Ascending aorta (tissue), 2 donors: ENCODE measurements around the gene KLC1. TPM values are rescaled to one million over a fixed set of nuclear protein-coding genes. Genes with fewer than 3 reads are reported as not detected.
A peak's percentile ranks its signal among the peaks of the same experiment; 100 is the strongest.

Experiments
- DNase-seq, 2 donors: peaks; one replicate each; pipeline ENCODE4 v3.0.0-alpha.2; 2019; ENCODE audit warnings: low spot score in 2 of 2
- H3K27ac ChIP-seq, 2 donors: fragments of 200-600 bp; sonication (generic); one replicate each; pipeline ENCODE4 v1.5.1; 2016 to 2017; ENCODE audit warnings: mild to moderate bottlenecking in 1 of 2
- H3K27me3 ChIP-seq: fragments of 200-600 bp; sonication (generic); one replicate; pipeline ENCODE4 v1.5.1; 2017
- H3K36me3 ChIP-seq, 2 donors: fragments of 200-600 bp; sonication (generic); one replicate each; pipeline ENCODE4 v1.5.1; 2016
- H3K4me1 ChIP-seq, 2 donors: fragments of 200-600 bp; sonication (generic); one replicate each; pipeline ENCODE4 v1.5.1; 2016 to 2017; ENCODE audit warnings: mild to moderate bottlenecking in 1 of 2
- H3K4me3 ChIP-seq, 2 donors: fragments of 200-600 bp; sonication (generic); one replicate each; pipeline ENCODE4 v1.5.1; 2016 to 2017; ENCODE audit warnings: mild to moderate bottlenecking in 1 of 2
- H3K9me3 ChIP-seq, 2 donors: fragments of 200-600 bp; sonication (generic); one replicate each; pipeline ENCODE4 v1.5.1; 2016
- CTCF ChIP-seq, 3 experiments: fragments of 200-600 bp in 2 of 3; fragments of 450-650 bp in 1 of 3; sonication (generic) in 2 of 3; IDR thresholded peaks; one replicate each; pipeline ENCODE4 v1.5.1; 2016 to 2019; ENCODE audit warnings: antibody characterized with exemption in 3 of 3, mild to moderate bottlenecking in 1 of 3, moderate library complexity in 1 of 3
- intact Hi-C: fragments of 100-400 bp; cut with DNase I; formaldehyde crosslinking; loops from one replicate; pipeline ENCODE4 v1.15.1; 2023
- total RNA-seq: library from RNA; depleted of rRNA; stranded (reverse); fragments of >200 nt; gene quantifications from one replicate; pipeline ENCODE4 v1.1.0, GENCODE V29; 2016

The KLC1 gene
- total RNA-seq, 1 donor from 2014 or later = 302 TPM

GRCh38 chr14:103740991-103741689 lies 112.1 kb downstream of the KLC1 start:
- Histone ChIP-seq H3K4me3 (no peak overlapping the region), H3K4me1 (peaks cover 11 to 17% of the 10 kb centered on the region in 2 donors), H3K9me3 (no peaks in the 10 kb centered on the region), H3K36me3 (peaks cover 10 to 19% of the 10 kb centered on the region in 2 donors), H3K27ac (no peak overlapping the region), H3K27me3 (no peaks in the 10 kb centered on the region)
- no peak for TF ChIP-seq CTCF (IDR thresholded peaks at IDR 0.05)
- intact Hi-C loops = no loop called here
- peak in 1 of 2 donors; percentile 56 for DNase-seq

GRCh38 chr14:103741876-103742275 lies 112.9 kb downstream of the KLC1 start:
- TF ChIP-seq CTCF (IDR thresholded peaks at IDR 0.05) = no peak
- Histone ChIP-seq H3K9me3 (no peaks in the 10 kb centered on the region), H3K27me3 (no peaks in the 10 kb centered on the region), H3K4me1 (peaks cover 4 to 10% of the 10 kb centered on the region in 2 donors), H3K4me3 (no peak overlapping the region), H3K27ac (no peak overlapping the region), H3K36me3 (peaks cover 10 to 19% of the 10 kb centered on the region in 2 donors)
- DNase-seq = peak in 1 of 2 donors; percentile 62
- intact Hi-C loops = no loop called here

DNA sequence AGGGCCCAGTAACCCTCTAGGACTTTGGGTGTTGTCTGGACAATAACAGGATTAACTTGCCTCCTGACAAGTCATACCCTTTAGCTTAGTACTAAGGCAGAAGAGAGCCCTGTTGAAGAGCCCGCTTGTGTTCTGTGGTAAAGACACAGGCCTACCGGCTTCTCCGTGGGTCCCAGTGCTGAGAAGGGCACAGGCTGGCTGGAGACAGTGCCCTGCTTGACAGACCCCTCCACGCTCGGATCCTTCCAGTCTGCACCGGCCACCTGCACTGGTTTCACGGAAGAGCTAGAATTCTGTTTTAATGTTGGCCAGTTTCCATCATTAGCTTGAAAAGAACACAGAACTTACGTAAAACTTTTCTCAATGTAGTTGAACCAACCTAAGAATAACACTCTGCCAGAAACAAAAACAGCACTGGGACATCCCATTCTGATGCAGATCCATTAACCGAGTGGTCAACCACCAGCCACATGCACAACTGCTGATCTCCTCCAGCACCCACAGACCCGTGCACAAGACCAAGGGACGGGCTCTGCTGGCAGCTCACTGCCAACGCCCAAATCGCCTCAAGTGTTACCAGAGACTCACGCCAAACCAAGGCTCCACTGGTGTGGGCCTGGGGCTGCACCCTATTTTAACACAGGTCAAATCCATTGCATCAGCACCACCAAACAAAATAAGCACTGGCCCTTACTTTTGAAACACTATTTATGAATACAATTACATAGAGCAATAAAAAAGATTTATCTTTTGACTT lies 113.7 kb downstream of the KLC1 start:
- TF ChIP-seq CTCF (IDR thresholded peaks at IDR 0.05) = no peak
- no peaks in the 10 kb centered on the region for H3K27me3 ChIP-seq
- intact Hi-C loops = no loop called here
- no peaks in the 10 kb centered on the region for H3K9me3 ChIP-seq
- H3K27ac ChIP-seq = no peak overlapping the region
- peak in 1 of 2 donors; percentile 58 for DNase-seq
- peaks cover 1 to 2% of the 10 kb centered on the region in 2 donors for H3K4me1 ChIP-seq
- peaks cover 10 to 19% of the 10 kb centered on the region in 2 donors for H3K36me3 ChIP-seq
- H3K4me3 ChIP-seq = no peak overlapping the region

DNA sequence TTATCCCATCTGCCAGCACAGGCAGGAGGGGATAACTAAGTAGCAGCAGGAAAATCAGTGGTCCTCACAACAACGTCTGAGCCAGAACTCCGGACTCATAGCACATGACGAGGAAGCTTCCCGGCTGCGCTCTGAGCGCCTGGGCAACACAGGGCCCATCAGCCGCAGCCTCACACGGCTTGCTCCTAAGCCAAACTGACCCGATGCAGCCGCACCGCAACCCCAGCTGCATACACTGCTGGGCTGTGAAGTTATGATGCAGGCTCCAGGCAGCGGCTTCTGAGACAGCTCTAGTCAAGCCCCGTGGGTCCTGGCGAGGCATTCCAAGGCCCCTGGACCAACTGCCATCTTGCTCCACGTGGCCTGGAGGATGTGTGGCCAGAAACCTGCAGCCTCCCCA lies 114.7 kb downstream of the KLC1 start:
- intact Hi-C loops = no loop called here
- Histone ChIP-seq H3K27me3 (no peaks in the 10 kb centered on the region), H3K36me3 (peaks cover 10 to 19% of the 10 kb centered on the region in 2 donors), H3K4me3 (no peak overlapping the region), H3K27ac (no peak overlapping the region), H3K4me1 (no peaks in the 10 kb centered on the region), H3K9me3 (no peaks in the 10 kb centered on the region)
- TF ChIP-seq CTCF (IDR thresholded peaks at IDR 0.05) = no peak
- DNase-seq = peak in 1 of 2 donors; percentile 56

GRCh38 chr14:103744621-103745395 lies 115.8 kb downstream of the KLC1 start:
- Histone ChIP-seq H3K4me1 (no peaks in the 10 kb centered on the region), H3K9me3 (no peaks in the 10 kb centered on the region), H3K4me3 (no peak overlapping the region), H3K27me3 (no peaks in the 10 kb centered on the region), H3K36me3 (peaks cover 15 to 22% of the 10 kb centered on the region in 2 donors), H3K27ac (no peak overlapping the region)
- intact Hi-C loops = no loop called here
- DNase-seq = peak in 1 of 2 donors; percentile 16
- TF ChIP-seq CTCF (IDR thresholded peaks at IDR 0.05) = no peak
